ENCODE measurements around the gene CACNA1C.
"Not testable (repeated sequence)": the region's sequence is repeated elsewhere in the genome, so short reads cannot be mapped to it uniquely, and the experiment has no call there.

The CACNA1C gene

GRCh38 chr12:2737656-2738241 is 685.0 kb downstream of the CACNA1C start:
- H3K27me3 ChIP-seq: peaks cover 25% of the 10 kb centered on the region
- TF ChIP-seq CTCF (IDR thresholded peaks at IDR 0.05; ENCODE audit: low read depth, low read length): no peak
- no peak overlapping the region for H3K4me3 ChIP-seq (ENCODE audit: low read depth, low read length)
- H3K4me1 ChIP-seq: no peaks in the 10 kb centered on the region
- H3K9me3 ChIP-seq: no peaks in the 10 kb centered on the region
- no peak for DNase-seq
- H3K36me3 ChIP-seq: no peaks in the 10 kb centered on the region

GRCh38 chr12:2739069-2739468 is 686.3 kb downstream of the CACNA1C start:
- DNase-seq: no peak
- Histone ChIP-seq H3K27me3 (peaks cover 25% of the 10 kb centered on the region), H3K4me1 (no peaks in the 10 kb centered on the region), H3K4me3 (ENCODE audit: low read depth, low read length) (no peak overlapping the region), H3K9me3 (no peaks in the 10 kb centered on the region), H3K36me3 (no peaks in the 10 kb centered on the region)
- no peak for TF ChIP-seq CTCF (IDR thresholded peaks at IDR 0.05; ENCODE audit: low read depth, low read length)

DNA sequence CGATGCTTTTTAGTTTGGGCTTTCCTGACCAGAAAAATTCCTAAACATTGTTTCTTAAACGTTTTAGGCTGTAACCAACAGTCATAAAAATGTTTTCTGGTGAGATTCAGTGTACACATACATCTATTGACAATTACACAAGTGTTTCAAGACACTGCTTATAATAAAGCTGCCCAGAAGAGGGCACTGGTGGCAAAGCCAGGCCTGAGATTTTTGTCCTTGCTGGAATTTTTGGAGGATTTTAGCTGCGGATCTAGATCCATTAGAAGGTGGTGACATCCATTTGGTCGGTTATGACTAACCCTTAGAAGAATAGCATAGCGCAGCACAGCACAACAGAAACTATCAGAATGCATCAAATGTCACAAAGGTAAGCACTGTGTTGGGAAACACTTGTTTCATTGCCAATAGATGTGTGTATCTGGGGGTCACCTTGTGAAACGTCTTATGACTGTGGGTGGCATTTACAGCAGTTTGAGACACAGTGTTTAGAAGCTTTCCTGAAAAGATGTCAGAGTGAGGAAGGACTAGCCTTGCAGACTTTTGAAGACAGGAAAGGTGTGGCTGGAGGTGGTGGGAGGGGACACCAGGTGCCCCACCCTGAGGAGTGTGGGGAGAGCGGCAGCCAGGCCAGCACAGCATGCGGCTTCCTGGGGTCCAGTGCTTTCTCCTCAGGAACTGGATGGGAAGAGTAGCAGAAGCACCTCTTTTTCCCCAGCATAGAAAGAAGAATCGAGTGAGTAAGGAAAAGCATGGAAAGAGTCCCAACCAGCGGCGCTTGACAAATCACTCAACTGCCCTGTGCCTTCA is 687.2 kb downstream of the CACNA1C start:
- H3K36me3 ChIP-seq: no peaks in the 10 kb centered on the region
- H3K27me3 ChIP-seq: peaks cover 21% of the 10 kb centered on the region
- no peaks in the 10 kb centered on the region for H3K9me3 ChIP-seq
- H3K4me1 ChIP-seq: no peaks in the 10 kb centered on the region
- peak; percentile 67 for TF ChIP-seq CTCF (IDR thresholded peaks at IDR 0.05; ENCODE audit: low read depth, low read length)
- no peak overlapping the region for H3K4me3 ChIP-seq (ENCODE audit: low read depth, low read length)
- peak; percentile 27 for DNase-seq

DNA sequence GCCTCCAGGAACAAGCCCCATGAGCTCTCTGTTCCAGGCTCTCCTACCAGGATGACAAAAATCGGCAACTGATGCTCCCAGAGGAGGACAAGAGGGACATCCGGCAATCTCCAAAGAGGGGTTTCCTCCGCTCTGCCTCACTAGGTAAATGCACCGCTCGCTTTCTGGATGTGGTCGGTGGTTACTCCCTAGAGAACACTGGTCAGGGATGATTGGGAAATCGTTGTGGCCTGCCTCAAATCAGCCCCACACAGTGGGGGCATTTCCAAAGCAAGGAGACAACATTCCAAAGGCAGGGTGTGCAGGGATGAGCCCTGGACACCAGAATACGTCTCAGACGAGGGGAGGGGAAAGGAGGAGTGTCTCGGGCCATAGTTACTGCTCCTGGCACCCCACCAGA is 689.2 kb downstream of the CACNA1C start:
- H3K4me3 ChIP-seq (ENCODE audit: low read depth, low read length); H3K36me3 ChIP-seq; H3K9me3 ChIP-seq; DNase-seq; H3K4me1 ChIP-seq: not testable (repeated sequence)
- H3K27me3 ChIP-seq: peaks cover 11% of the 10 kb centered on the region

DNA sequence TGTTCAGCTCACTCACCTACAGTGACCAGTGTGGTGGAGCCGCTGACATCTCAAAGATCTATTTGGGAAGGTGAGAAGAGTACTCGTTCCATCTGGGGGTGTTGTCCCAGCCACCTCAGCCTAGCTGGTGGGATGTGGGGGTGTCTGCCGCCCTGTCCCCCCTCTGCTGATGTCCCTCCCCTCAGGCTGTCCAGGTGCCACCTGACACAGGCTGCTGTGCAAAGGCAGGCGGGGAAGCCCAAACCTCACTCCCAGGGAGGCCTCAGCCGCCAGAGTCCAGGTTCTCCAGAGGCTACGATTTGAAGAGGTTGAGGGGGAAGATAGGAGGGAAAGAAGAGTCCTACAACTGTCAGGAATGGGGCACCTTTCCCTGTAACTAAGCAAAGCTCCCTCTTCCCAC is 690.7 kb downstream of the CACNA1C start:
- no peak overlapping the region for H3K4me3 ChIP-seq (ENCODE audit: low read depth, low read length)
- DNase-seq: no peak
- no peaks in the 10 kb centered on the region for H3K36me3 ChIP-seq

GRCh38 chr12:2745655-2746054 is 692.9 kb downstream of the CACNA1C start:
- TF ChIP-seq CTCF (IDR thresholded peaks at IDR 0.05; ENCODE audit: low read depth, low read length): no peak
- H3K4me1 ChIP-seq: no peaks in the 10 kb centered on the region

More for the DNA sequence above, 690.7 kb downstream of the CACNA1C start:
- peaks cover 7% of the 10 kb centered on the region for H3K27me3 ChIP-seq
- no peaks in the 10 kb centered on the region for H3K9me3 ChIP-seq
- TF ChIP-seq CTCF (IDR thresholded peaks at IDR 0.05; ENCODE audit: low read depth, low read length): no peak
- no peaks in the 10 kb centered on the region for H3K4me1 ChIP-seq

More at GRCh38 chr12:2745655-2746054, 692.9 kb downstream of the CACNA1C start:
- H3K27me3 ChIP-seq: peaks cover 29% of the 10 kb centered on the region
- H3K4me3 ChIP-seq (ENCODE audit: low read depth, low read length): no peak overlapping the region
- H3K36me3 ChIP-seq: no peaks in the 10 kb centered on the region
- DNase-seq: no peak
- no peaks in the 10 kb centered on the region for H3K9me3 ChIP-seq
